HL-60 (cell line): Measurements from ENCODE around the gene PDE2A.
A peak's percentile ranks its signal among the peaks of the same experiment; 100 is the strongest.

ENCODE experiments used
- DNase-seq, 2 experiments: peaks; one replicate each; pipeline ENCODE4 v3.0.0-alpha.2; 2010 to 2020; ENCODE audit warnings: low read depth in 1 of 2, low spot score in 1 of 2
- H3K27ac ChIP-seq: fragments of 250-450 bp; sonication (Bioruptor Pico); replicated peaks from 2 replicates; pipeline ENCODE4 v1.5.1; 2020; ENCODE audit warnings: mild to moderate bottlenecking, moderate library complexity
- H3K27me3 ChIP-seq: fragments of 250-450 bp; sonication (Bioruptor Pico); 2 replicates; pipeline ENCODE4 v1.5.1; 2021; ENCODE audit warnings: mild to moderate bottlenecking, moderate library complexity; ENCODE audit not compliant: insufficient read depth, poor library complexity, severe bottlenecking
- H3K4me3 ChIP-seq: replicated peaks from 2 replicates; pipeline ENCODE4 v1.5.1; 2011; ENCODE audit warnings: mild to moderate bottlenecking, control low read depth, low read length; ENCODE audit not compliant: insufficient read depth
- GABPA ChIP-seq: IDR thresholded peaks from 2 replicates; pipeline ENCODE4 v1.6.1; 2012; ENCODE audit warnings: low read depth
- POLR2AphosphoS5 ChIP-seq: IDR thresholded peaks from 2 replicates; pipeline ENCODE4 v1.6.1; 2012; ENCODE audit warnings: low read depth
- SPI1 ChIP-seq: IDR thresholded peaks from 2 replicates; pipeline ENCODE4 v1.6.1; 2012; ENCODE audit warnings: low read depth, mild to moderate bottlenecking, borderline replicate concordance
- microRNA-seq: library from miRNA; unstranded; fragments of <30 nt; microRNA quantifications from one replicate; pipeline ENCODE4, GENCODE V29; 2018
- TF ChIP-seq, protein P1 (sequence below): IDR thresholded peaks from one replicate; pipeline ENCODE4 v1.5.1; 2011; ENCODE audit warnings: low read length, control low read depth, inconsistent platforms; ENCODE audit not compliant: insufficient read depth
- TF ChIP-seq, protein P2 (sequence below): IDR thresholded peaks from 2 replicates; pipeline ENCODE4 v1.6.1; 2012; ENCODE audit warnings: low read depth; ENCODE audit not compliant: insufficient replicate concordance

Gene PDE2A

GRCh38 chr11:72529068-72529467, 145.2 kb downstream of the PDE2A start:
- TF ChIP-seq, protein P1, sequence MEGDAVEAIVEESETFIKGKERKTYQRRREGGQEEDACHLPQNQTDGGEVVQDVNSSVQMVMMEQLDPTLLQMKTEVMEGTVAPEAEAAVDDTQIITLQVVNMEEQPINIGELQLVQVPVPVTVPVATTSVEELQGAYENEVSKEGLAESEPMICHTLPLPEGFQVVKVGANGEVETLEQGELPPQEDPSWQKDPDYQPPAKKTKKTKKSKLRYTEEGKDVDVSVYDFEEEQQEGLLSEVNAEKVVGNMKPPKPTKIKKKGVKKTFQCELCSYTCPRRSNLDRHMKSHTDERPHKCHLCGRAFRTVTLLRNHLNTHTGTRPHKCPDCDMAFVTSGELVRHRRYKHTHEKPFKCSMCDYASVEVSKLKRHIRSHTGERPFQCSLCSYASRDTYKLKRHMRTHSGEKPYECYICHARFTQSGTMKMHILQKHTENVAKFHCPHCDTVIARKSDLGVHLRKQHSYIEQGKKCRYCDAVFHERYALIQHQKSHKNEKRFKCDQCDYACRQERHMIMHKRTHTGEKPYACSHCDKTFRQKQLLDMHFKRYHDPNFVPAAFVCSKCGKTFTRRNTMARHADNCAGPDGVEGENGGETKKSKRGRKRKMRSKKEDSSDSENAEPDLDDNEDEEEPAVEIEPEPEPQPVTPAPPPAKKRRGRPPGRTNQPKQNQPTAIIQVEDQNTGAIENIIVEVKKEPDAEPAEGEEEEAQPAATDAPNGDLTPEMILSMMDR: no peak
- TF ChIP-seq, protein P2, sequence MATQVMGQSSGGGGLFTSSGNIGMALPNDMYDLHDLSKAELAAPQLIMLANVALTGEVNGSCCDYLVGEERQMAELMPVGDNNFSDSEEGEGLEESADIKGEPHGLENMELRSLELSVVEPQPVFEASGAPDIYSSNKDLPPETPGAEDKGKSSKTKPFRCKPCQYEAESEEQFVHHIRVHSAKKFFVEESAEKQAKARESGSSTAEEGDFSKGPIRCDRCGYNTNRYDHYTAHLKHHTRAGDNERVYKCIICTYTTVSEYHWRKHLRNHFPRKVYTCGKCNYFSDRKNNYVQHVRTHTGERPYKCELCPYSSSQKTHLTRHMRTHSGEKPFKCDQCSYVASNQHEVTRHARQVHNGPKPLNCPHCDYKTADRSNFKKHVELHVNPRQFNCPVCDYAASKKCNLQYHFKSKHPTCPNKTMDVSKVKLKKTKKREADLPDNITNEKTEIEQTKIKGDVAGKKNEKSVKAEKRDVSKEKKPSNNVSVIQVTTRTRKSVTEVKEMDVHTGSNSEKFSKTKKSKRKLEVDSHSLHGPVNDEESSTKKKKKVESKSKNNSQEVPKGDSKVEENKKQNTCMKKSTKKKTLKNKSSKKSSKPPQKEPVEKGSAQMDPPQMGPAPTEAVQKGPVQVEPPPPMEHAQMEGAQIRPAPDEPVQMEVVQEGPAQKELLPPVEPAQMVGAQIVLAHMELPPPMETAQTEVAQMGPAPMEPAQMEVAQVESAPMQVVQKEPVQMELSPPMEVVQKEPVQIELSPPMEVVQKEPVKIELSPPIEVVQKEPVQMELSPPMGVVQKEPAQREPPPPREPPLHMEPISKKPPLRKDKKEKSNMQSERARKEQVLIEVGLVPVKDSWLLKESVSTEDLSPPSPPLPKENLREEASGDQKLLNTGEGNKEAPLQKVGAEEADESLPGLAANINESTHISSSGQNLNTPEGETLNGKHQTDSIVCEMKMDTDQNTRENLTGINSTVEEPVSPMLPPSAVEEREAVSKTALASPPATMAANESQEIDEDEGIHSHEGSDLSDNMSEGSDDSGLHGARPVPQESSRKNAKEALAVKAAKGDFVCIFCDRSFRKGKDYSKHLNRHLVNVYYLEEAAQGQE: no peak
- TF ChIP-seq GABPA: no peak
- TF ChIP-seq SPI1: no peak
- TF ChIP-seq POLR2AphosphoS5: no peak
- Histone ChIP-seq H3K4me3 (no peak overlapping the region), H3K27me3 (no peaks in the 10 kb centered on the region), H3K27ac (no peak overlapping the region)
- no peak for DNase-seq

- H3K4me3 ChIP-seq: no peak overlapping the region
- DNase-seq: no peak
- H3K27ac ChIP-seq: no peak overlapping the region
- TF ChIP-seq POLR2AphosphoS5: no peak
- TF ChIP-seq, protein P2: no peak
- TF ChIP-seq, protein P1: no peak
- no peak for TF ChIP-seq SPI1
- no peak for TF ChIP-seq GABPA
- H3K27me3 ChIP-seq: no peaks in the 10 kb centered on the region
Measured at GRCh38 chr11:72528121-72528520, 146.1 kb downstream of the PDE2A start.

Small RNA genes within 50 kb of the gene (microRNA-seq; reads per million reads assigned to microRNA genes)
- 106 reads per million, percentile 70 among the genes with 10 or more reads in this experiment for gene MIR139
